Measurements from ENCODE around the gene LAMTOR2. TPM values are rescaled to one million over a fixed set of nuclear protein-coding genes. Genes with fewer than 3 reads are reported as not detected.

The LAMTOR2 gene
- polyA plus RNA-seq, 3 donors, result 99.8 to 227 (median 210) TPM

GRCh38 chr1:156072251-156072650 is 17.7 kb downstream of the LAMTOR2 start:
- H3K9me3 ChIP-seq (replicated peaks in 1 of 2; ENCODE audit: control insufficient read depth in 1 of 2, insufficient read depth in 1 of 2, low read length in 2 of 2), result no peaks in the 10 kb centered on the region
- no peaks in the 10 kb centered on the region for H3K36me3 ChIP-seq (replicated peaks in 1 of 2; ENCODE audit: control insufficient read depth in 1 of 2, insufficient read depth in 2 of 2, low read length in 2 of 2)
- intact Hi-C loops (cut with micrococcal nuclease), result loop anchor here in 1 of 2 donors (10.0 kb wide), 1 partner anchor 243 kb away; no protein-coding TSS in a partner anchor
- H4K20me1 ChIP-seq (ENCODE audit: insufficient read depth, low read length), result no peaks in the 10 kb centered on the region
- Mint-ChIP-seq H3K4me3 (no peak overlapping the region), H3K27me3 (ENCODE audit: low read depth in 3 of 3) (peaks cover 37 to 43% (median 39%) of the 10 kb centered on the region in 3 donors), H3K9me3 (peaks cover 0 to 8% (median 0%) of the 10 kb centered on the region in 7 donors), H3K4me1 (peaks cover 16% of the 10 kb centered on the region), H3K36me3 (no peaks in the 10 kb centered on the region), H3K27ac (no peak overlapping the region)
- no peak overlapping the region for H3K4me2 ChIP-seq (replicated peaks; ENCODE audit: extremely low read depth, low read length, poor library complexity, severe bottlenecking)
- WGBS (ENCODE audit: insufficient coverage), result 89% methylated on average over 1 of the region's 6 CpGs
- H3K9ac ChIP-seq (ENCODE audit: insufficient read depth, low read length, poor library complexity, severe bottlenecking), result no peak overlapping the region
- no peak for DNase-seq
- no peak overlapping the region for H3K4me3 ChIP-seq (replicated peaks in 1 of 3; ENCODE audit: low read depth in 2 of 3, low read length in 3 of 3)
- peaks cover 11 to 18% of the 10 kb centered on the region in 2 donors for H3K4me1 ChIP-seq (ENCODE audit: control insufficient read depth in 1 of 2, insufficient read depth in 2 of 2, low read length in 2 of 2)
- no peak overlapping the region for H2AFZ ChIP-seq (ENCODE audit: insufficient read depth, low read depth, low read length, poor library complexity, severe bottlenecking)
- no peak overlapping the region for H3K27ac ChIP-seq (ENCODE audit: low read depth in 1 of 2, low read length in 2 of 2)
- peaks cover 8 to 28% of the 10 kb centered on the region in 2 donors for H3K27me3 ChIP-seq (ENCODE audit: control insufficient read depth in 2 of 2, insufficient read depth in 2 of 2, low read length in 2 of 2)
- no peaks in the 10 kb centered on the region for H3K79me2 ChIP-seq (ENCODE audit: insufficient read depth, low read length)
- TF ChIP-seq CTCF (IDR thresholded peaks at IDR 0.05), result no peak

- Histone ChIP-seq H3K27me3 (ENCODE audit: control insufficient read depth in 2 of 2, insufficient read depth in 2 of 2, low read length in 2 of 2) (peaks cover 11 to 37% of the 10 kb centered on the region in 2 donors), H3K79me2 (ENCODE audit: insufficient read depth, low read length) (no peaks in the 10 kb centered on the region), H3K4me3 (replicated peaks in 1 of 3; ENCODE audit: low read depth in 2 of 3, low read length in 3 of 3) (no peak overlapping the region), H3K4me1 (ENCODE audit: control insufficient read depth in 1 of 2, insufficient read depth in 2 of 2, low read length in 2 of 2) (peaks cover 11 to 18% of the 10 kb centered on the region in 2 donors), H3K9ac (ENCODE audit: insufficient read depth, low read length, poor library complexity, severe bottlenecking) (no peak overlapping the region), H3K9me3 (replicated peaks in 1 of 2; ENCODE audit: control insufficient read depth in 1 of 2, insufficient read depth in 1 of 2, low read length in 2 of 2) (no peaks in the 10 kb centered on the region), H3K36me3 (replicated peaks in 1 of 2; ENCODE audit: control insufficient read depth in 1 of 2, insufficient read depth in 2 of 2, low read length in 2 of 2) (no peaks in the 10 kb centered on the region), H4K20me1 (ENCODE audit: insufficient read depth, low read length) (no peaks in the 10 kb centered on the region), H2AFZ (ENCODE audit: insufficient read depth, low read depth, low read length, poor library complexity, severe bottlenecking) (no peak overlapping the region), H3K27ac (ENCODE audit: low read depth in 1 of 2, low read length in 2 of 2) (no peak overlapping the region), H3K4me2 (replicated peaks; ENCODE audit: extremely low read depth, low read length, poor library complexity, severe bottlenecking) (no peak overlapping the region)
- 33% methylated on average over 1 of the region's 1 CpG for WGBS (ENCODE audit: insufficient coverage)
- no peak for DNase-seq
- H3K27ac Mint-ChIP-seq, result no peak overlapping the region
- H3K9me3 Mint-ChIP-seq, result peaks cover 0 to 8% (median 0%) of the 10 kb centered on the region in 7 donors
- no peaks in the 10 kb centered on the region for H3K36me3 Mint-ChIP-seq
- no peak overlapping the region for H3K4me3 Mint-ChIP-seq
- intact Hi-C loops (cut with micrococcal nuclease), result loop anchor here in 1 of 2 donors (10.0 kb wide), 1 partner anchor 242 kb away; no protein-coding TSS in a partner anchor
- peaks cover 42 to 53% (median 47%) of the 10 kb centered on the region in 3 donors for H3K27me3 Mint-ChIP-seq (ENCODE audit: low read depth in 3 of 3)
- peaks cover 16% of the 10 kb centered on the region for H3K4me1 Mint-ChIP-seq
- no peak for TF ChIP-seq CTCF (IDR thresholded peaks at IDR 0.05)
Measured at GRCh38 chr1:156073110-156073687, 18.6 kb downstream of the LAMTOR2 start.

All from CD14-positive monocyte (primary cell).